ENCODE data around the gene TMED8.
"Not testable (repeated sequence)": the region's sequence is repeated elsewhere in the genome, so short reads cannot be mapped to it uniquely, and the experiment has no call there.

The TMED8 gene, protein sequence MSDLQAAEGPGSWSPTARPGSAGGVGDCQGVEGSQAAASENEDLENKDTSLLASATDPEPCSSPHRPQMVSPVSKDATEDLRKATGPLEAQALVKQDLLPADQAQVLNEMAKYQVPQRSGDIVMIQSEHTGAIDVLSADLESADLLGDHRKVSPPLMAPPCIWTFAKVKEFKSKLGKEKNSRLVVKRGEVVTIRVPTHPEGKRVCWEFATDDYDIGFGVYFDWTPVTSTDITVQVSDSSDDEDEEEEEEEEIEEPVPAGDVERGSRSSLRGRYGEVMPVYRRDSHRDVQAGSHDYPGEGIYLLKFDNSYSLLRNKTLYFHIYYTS

GRCh38 chr14:77376771-77377501, at the start of gene TMED8, which contains the start of gene SAMD15:
TMED8 (minus strand) TSS chr14:77377094; CDS start chr14:77377053, 41 bp downstream.
SAMD15 (plus strand) TSS chr14:77377379; CDS start chr14:77377419, 40 bp downstream.
- DNase-seq, result no peak

GRCh38 chr14:77426396-77426795, 49.5 kb upstream of the TMED8 start:
- no peak for DNase-seq

DNA sequence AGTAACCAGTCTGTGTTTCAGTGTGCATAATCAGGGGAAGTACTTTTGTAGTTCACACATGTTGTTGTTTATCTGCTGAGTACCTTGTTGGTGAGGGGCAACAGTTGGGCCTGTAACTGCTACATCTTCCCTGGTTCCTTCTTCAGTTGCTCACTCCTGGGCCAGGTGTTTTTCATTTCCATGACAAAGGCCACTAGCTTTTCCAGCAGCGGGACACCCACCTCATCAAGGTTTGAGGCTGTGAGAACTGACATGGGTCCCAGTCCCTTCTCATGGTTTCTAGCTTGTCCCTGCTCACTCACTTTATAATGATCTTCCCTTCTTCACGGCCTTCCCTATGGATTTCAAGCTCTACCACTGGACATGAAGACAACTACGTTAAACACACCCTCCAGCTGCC, 48.0 kb upstream of the TMED8 start:
- no peak for DNase-seq

GRCh38 chr14:77423423-77423822, 46.5 kb upstream of the TMED8 start, which contains the start of gene NOXRED1:
NOXRED1 (minus strand) TSS chr14:77423523; CDS start chr14:77422889, 634 bp downstream.
- DNase-seq, result no peak

GRCh38 chr14:77421201-77421600, 44.3 kb upstream of the TMED8 start:
- no peak for DNase-seq

GRCh38 chr14:77416836-77417235, 39.9 kb upstream of the TMED8 start:
- DNase-seq, result no peak

- not testable (repeated sequence) for DNase-seq
Observed at GRCh38 chr14:77416098-77416497, 39.2 kb upstream of the TMED8 start.

DNA sequence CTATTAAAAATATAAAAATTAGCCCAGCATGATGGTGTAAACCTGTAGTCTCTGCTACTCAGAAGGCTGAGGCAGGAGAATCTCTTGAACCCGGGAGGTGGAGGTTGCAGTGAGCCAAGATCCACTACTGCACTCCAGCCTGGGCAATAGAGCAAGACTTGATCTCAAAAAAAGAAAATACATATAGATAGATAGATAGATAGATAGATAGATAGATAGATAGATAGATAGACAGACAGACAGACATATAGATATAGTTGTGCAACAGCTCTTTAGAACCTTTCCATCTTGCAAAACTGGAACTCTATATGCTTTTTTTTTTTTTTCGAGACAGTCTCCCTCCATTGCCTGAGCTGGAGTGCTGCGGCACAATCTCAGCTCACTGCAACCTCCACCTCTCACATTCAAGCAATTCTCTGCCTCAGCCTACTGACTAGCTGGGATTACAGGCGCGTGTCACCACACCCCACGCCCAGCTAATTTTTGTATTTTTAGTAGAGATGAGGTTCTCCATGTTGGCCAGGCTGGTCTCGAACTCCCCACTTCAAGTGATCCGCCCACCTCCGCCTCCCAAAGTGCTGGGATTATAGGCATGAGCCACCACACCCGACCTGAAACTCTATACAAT, 38.6 kb upstream of the TMED8 start:
- DNase-seq, result not testable (repeated sequence)

GRCh38 chr14:77409131-77409533, 32.2 kb upstream of the TMED8 start:
- no peak for DNase-seq

GRCh38 chr14:77407158-77407557, 30.3 kb upstream of the TMED8 start:
- DNase-seq, result no peak

GRCh38 chr14:77406718-77407117, 29.8 kb upstream of the TMED8 start:
- DNase-seq, result no peak

DNA sequence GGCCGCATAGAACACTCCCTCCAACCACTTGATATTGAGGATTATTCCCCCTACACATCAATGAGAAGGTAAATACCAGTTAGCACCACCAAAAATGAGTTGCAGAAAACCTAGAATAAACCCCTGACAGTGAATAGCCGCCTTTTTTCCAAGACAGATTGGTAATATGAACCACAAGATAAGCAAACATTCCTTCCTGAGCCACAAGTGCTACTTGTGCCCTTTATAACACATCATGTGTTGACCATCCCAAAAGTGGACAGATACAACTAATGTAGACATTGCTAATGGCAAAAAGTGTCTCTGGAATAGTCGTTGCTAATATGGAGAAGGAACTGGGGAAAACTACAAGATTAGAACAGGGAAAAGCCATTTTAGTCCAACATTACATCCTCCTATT, 29.2 kb upstream of the TMED8 start:
- DNase-seq, result no peak

GRCh38 chr14:77403768-77404167, 26.9 kb upstream of the TMED8 start:
- DNase-seq, result no peak

DNA sequence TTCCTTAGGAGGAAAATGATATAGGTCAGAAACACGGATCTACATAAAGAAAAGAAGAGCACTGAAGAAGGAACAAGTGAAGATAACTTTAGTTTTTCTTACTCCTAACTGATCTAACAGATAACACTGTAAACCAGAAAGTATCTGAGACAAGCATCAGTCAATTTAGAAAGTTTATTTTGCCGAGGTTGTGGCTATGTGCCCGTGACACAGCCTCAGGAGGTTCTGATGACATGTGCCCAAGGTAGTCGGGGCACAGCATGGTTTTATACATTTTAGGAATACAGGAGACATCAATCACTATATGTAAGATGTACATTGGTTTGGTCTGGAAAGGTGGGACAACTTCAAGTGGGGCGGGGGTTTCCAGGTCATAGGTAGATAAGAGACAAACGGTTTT, 23.3 kb upstream of the TMED8 start:
- no peak for DNase-seq

GRCh38 chr14:77390188-77390587, 13.3 kb upstream of the TMED8 start:
- DNase-seq, result no peak

DNA sequence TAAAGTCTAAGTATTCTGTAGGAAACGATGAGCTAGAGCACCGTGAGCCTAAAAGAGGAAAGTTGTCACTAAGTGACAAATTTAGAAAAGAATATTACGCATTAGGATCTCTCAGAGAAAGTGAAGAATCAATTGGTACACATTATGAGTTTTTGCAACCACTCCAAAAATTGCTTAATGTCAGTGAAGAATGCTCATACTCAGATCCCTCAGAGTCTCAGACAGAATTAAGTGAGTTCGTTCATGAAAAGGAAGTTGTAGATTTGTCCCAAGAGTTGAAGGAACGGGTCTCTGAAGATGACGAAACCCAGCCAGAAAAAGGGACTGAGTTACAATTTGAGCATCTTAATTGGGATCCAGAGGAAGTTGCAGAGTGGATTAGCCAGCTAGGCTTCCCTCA, 1.8 kb upstream of the TMED8 start:
- no peak for DNase-seq

GRCh38 chr14:77377502-77377844, 579 bp upstream of the TMED8 start:
- DNase-seq, result no peak

- DNase-seq, result no peak
Observed at GRCh38 chr14:77375973-77376770, 722 bp downstream of the TMED8 start.

- no peak for DNase-seq
Observed at GRCh38 chr14:77375164-77375950, 1.5 kb downstream of the TMED8 start.

GRCh38 chr14:77372304-77372841, 4.5 kb downstream of the TMED8 start:
- no peak for DNase-seq

DNA sequence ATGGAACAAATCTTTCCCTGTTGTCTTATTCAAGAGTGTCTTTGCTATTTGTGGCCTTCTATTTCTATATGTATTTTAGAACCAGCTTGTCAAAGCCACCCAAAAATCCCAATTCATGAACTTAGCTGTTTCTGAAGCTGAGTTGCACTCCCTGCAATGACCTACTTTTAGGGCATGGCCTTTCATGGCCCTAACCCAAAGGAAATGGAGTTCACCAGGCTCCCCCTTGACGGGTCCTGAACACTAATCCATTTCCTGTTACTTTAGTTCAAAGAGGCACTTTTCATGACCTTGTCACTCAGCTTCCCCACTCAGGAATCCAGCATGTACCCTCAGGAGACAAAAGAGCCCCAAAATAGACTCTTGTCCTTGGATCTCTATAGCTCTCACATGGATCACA, 7.6 kb downstream of the TMED8 start:
- no peak for DNase-seq

GRCh38 chr14:77364146-77364545, 12.7 kb downstream of the TMED8 start:
- no peak for DNase-seq
